Effector CD4-positive, alpha-beta T cell (primary cell): Measurements from ENCODE around the gene BMP7.
"Not testable (repeated sequence)": the region's sequence is repeated elsewhere in the genome, so short reads cannot be mapped to it uniquely, and the experiment has no call there.

Experiments
- DNase-seq: peaks from one replicate; pipeline ENCODE4 v3.0.0-alpha.2; 2020

BMP7 gene

DNA sequence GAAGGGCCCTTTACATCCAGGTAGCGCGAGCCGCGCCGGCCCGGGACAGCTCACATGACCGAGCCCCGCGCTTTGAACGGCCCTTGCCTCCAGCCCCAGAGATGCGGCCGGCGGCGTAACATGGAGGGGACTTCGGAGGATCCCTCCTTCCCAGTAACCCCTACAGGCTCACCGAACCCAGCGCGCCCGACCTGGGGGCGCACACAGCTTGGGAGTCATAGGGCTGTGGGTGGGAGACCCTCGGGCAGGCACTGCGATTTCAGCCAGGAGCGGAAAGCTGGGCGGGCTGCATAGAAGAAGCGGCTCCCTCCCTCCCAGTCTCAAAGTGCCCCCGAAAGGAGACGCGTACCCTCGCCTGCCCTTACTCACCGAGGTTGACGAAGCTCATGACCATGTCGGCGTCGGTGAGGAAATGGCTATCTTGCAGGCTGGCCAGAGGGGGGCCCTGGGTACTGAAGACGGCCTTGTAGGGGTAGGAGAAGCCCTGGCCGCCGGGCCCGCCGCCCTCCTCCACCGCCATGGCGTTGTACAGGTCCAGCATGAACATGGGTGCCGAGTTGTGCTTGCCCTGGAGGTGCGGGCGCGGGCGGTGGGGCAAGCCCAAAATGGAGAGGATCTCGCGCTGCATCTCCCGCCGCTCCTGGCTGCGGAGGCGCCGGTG is 975 bp downstream of the BMP7 start:
- DNase-seq = no peak

DNA sequence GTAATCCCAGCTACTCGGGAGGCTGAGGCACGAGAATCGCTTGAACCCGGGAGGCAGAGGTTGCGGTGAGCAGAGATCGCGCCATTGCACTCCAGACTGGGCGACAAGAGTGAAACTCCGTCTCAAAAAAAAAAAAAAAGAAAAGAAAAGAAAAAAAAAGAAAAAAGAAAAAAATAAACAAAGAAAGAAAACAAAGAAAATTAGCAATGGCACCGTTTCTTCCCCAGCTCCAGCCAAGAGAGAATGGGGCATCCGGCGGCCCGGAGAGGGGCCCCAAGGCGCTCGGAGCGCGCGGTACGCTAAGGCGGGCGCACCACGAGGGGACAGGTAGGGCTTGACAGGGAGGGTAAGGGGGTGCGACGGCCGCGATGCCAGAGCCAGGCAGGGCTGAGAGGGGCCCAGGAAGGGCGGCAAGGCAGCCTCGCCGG is 1.5 kb downstream of the BMP7 start:
- DNase-seq = not testable (repeated sequence)

DNA sequence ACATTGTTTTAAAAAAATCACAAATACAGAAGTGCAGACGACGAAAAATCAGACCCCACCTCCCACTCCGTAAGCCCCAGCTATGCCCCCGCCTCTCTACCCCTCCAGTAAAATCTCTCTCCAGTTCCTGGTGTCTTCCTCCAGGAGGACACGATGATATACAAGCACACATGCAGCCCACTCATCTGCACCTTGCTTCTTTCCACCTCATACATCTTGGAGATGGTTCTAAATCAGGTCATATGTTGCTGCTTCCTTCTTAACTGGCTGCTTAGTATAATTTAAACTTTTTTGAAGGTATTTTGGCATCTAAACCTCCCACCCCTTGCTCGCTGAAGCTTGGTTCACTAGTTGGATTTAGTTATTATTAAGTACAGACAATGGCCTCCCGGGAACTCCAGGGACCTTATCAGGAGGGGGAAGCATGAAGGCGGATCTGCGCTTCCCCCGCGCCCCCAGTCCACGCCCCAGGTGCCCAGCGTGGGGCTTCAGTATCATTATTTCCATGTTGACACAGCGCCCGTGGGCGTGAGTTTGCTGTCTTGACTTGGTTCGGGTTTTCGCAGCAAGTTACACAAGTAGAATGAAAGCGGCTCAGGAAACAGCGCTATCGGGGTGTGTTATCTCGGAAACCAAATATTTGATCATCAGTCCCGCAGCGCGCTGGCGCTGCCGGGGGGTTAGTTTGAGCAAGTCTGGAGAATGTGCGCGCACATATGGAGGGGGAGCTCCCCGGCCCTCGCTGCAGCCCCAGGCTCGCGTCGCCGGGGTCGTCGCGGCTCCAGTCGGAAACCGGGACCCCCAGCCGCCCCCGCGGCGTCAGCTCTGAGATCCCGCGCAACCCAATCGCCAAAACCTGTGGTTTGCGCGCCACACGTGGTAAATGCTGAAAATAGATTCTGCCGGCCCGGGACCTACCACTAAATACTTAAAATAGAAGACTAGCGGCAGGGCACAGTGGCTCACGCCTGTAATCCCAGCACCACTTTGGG is 2.3 kb downstream of the BMP7 start:
- DNase-seq = no peak

DNA sequence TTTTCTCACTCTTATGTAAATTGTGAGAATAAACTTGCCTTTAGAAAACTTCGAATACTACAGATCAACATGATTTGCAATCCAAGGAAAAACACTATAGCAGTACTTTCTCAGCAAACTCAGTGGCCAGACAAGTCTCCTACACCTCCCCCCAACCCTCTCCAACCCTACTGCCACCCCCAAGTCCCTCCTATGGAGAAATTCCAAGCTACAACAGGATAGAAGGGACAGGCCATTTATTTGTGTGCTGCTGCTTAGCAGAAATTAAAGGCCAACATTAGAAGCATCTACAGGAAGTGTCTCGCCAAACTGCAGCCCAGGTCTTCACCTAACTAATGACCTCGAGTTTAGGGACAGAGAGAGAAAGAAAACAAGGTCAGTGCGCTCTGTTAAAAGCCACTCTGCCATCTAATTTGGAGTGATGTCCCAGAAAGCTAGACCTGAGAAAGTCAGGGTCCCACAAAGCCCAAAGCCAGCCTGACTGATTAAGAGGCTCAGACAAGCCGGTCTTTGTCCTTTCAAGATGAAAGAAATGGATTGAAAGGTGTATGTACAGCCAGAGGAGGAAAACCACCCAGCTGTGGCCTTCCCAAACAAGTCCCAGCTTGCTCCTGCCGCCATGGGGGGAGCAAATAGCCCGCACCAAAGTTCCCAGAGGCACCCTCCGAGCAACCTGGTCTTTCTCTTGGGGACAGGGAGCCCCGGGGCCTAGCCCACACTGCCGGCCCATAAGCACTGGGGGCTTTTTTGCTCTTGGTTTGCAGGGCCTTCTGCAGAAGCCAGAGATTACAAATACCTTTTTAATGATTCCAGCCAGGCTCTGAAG is 3.4 kb downstream of the BMP7 start:
- no peak for DNase-seq

DNA sequence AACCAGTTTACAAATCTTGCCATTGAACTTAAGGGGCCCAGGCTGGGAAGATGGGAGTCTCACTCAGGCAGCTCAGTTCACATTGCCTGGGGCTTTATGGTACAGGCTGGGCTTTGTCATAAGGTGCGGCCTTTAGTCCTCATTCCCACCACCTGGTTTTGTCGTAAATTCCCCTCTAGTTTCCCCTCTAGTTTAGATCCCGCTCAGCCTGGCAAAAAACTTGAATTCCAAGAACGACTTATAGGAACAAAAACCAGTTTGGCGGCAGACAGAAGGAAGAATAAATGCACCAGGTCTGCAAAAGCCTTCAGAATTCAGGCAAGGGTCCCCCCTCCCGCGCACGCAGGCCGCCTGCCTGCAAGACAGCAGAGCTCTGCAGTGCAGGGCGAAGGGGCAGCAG is 4.1 kb downstream of the BMP7 start:
- no peak for DNase-seq

DNA sequence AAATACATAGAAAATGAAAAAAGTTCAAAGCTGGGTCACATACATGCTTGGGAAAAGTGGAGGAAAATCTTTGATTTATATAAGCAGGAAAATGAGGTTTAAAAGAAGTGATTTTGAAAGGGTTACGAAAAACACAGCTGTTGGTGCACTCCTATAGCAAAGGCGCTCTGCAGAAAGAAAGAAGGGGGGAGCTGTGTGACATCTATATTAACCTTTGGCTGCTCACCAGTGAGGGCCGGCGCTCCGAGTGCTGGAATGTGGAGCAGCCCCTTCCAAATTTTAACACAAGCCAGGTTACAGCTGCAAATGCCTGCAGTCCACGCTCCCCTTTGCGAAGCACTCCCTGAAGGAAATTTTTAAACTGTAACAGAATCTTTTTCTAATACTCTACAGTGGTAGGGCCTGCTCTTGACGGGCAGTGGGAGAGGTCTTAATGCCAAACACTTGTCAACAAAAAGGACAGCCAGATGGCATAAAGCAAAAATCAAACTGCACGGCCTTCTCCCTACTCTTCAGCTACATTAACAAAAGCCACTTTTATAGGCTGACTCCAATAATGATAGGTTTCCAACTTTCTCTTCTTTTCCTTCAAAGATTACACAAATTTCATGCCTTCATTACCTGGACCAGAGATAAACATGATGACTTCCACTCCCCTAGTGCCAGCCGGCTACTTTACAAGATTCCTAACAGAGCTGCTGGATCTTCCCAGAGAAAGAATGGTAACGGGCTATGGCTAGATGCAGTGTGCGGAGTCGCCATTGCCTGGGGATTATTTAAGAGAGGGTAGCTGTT is 4.8 kb downstream of the BMP7 start:
- DNase-seq = no peak

DNA sequence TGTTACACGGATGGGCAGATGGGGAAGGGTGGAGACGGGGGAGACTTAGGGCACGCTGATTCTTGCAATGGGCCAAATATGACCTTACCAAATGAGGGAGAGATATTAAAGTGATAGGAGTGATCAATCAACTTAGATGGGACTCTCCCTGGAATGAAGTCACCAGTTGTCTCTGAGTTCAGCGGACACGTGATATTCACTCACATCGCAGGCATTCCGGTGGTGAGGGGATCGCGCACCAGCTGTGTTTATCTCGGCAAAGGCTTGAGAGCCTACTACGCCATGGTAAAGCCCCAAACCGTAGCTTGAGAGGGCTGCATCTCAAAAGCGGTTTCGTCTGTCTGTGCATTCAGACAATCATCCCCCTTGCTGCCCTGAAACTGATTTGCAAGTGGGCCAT is 5.5 kb downstream of the BMP7 start:
- DNase-seq = no peak

DNA sequence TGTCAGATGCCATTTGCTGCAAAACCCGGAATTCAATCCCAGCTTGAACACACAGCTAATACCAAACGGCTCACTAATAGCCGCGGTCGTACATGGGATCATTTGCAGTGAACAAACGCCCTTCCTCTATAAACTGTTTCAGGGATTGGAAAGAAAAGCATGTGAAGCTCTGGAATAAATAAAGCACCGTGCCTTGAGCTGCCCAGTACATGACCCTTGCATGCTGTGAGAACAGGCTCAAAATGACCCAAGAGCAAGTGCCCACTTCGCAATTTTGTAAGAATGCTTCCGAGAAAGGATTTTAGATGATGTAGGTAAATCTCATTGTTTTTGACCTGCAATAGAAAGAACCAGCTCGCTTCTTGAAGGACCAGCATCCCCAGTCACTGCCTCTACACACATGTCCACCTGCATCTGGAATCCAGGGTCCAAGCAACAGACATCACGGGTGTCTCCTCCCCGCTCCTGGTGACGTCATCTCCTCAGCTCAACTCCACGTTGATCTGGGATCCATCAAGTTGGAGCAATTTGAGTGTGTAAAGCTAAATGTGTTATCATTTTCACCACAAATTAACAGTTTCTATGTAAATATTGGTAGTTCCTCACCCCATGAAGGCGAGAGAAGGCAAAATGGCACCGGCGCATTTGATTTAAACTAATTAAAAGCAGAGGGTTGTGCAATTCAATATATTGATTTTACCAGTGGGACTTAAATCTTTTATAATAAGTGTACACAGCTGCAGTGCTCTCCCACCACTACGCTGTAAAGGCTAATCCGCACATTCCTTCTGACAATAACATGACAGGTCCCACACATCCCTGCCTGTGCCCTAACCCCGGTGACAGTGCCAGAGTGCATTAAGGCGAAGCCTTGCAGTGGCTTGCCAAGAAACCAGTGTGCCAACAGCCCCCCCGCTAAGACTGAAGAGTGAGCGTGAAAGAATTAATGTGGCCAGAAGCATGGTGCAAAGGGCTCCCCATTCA is 6.2 kb downstream of the BMP7 start:
- no peak for DNase-seq

DNA sequence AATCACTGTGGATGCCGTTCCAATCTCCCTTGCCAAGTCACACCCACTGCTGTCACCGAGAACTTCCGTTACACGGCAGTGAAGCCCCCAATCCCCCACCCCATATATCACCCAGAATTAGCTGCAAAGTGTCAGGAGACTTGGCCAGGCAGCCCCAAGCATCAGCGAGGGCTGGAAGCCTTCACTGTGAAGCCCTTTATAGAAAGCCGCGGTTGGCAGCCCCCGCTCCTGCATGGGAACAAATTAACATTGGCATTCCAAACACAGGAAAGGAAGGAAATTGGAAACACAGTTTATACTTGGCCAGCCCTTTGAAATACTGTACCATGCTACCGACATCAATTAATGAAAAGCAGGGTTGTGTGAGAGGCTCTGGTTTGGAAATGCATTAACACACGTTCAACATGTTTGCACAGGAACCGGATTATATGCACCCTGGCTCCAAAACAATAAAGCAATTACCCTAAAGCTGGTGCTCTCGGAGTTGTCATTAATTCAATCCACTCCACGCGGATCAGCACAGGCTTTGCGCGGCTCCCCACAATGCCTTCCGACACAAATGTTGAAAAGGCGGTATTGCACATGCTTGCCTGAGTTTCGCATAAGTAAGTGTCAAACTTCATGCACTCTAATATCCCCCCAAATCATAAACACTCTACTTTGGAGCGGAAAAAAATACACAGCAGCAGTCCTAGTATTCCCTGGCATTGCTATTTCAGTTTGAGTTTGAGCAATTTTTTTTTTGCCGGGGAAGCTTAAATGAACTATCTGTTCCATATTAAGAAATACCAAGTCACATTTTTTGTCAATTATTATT is 7.1 kb downstream of the BMP7 start:
- no peak for DNase-seq

DNA sequence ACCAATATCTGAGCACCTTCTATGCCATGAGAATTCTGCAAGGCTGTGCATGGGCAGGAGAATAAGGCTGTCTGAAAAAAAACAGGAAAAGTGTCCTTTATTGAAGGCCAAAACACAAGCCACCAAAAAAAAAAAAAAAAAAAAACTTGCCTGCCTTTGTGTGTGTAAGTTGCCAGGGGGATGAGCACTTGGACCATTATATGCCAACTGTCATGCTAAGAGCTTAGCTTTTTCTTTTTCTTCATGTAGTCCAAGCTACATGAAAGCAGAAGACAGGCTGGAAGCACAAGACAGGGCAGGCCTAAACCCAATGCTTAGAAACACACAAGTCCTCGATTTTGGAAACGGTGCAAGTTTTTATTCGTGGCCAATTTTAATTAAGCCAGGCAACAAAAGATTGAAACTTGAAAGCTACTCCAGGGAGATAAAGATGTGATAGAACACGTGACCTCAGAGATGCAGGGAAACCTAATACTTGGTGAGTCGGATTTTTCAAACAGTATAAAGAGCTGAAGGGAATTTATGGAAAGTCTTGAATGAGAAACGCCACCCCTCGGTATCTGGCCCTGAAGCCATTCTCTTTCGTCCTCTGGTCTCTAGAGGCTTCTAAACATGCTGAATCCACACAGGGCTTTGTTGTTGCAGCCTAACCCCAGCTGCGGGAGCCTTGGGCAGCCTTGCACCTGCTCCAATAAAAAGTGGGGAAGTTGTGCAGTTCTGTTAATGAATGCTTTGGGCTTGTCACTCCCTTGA is 8.6 kb downstream of the BMP7 start:
- no peak for DNase-seq

DNA sequence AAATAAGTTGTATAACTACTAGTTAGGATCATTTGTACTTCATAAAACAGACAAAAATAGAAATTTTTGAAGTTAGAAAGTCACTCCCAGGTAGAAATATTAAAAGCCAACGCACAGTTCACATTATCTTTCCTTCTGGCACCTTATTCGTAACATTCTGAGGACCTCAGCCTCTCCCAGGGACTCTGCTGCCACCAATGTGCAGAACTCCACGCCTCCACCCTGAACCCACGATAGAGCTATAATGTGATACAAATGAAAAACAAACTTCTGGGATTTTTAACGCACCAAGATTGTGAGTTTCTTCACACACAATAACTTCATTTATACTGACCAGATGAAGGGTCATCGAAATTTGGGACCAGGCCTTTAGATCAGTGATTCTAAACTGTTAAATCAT is 9.5 kb downstream of the BMP7 start:
- DNase-seq = no peak

DNA sequence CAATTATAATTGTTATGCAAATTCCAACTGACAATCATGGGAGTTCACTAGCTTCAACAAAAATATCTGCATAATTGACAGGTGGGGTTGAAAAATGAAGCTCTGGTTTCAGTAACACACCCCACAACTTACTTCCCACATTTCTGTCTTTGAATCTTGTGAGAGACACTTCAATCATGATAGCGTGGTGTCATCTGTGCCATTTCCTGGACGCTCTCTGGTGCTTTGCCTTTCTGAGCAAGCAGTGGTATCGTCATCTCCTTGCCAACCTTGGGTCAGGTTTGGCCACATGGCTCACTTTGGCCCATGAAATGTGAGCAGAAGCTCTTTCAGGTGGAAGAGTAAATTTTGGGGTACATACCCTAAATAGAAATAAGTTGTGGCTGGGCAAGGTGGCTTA is 10.2 kb downstream of the BMP7 start:
- DNase-seq = no peak

DNA sequence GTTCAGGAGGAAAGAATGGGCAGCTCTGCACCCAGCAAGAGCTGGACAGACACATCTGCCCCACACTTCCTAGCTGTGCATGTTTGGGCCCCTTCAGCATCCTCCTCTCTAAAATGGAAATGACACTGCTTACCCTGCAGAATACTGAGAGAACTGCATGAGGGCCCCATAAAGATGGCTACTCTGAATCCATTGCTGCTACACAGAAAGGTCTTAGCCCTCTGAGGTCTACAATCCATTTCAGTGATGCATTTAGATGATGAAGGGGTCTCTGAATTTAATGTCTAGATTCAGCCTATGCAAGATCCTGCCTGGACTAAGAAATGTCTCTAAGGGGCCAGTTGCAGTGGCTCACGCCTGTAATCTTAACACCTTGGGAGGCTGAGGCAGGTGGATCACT is 11.3 kb downstream of the BMP7 start:
- no peak for DNase-seq

DNA sequence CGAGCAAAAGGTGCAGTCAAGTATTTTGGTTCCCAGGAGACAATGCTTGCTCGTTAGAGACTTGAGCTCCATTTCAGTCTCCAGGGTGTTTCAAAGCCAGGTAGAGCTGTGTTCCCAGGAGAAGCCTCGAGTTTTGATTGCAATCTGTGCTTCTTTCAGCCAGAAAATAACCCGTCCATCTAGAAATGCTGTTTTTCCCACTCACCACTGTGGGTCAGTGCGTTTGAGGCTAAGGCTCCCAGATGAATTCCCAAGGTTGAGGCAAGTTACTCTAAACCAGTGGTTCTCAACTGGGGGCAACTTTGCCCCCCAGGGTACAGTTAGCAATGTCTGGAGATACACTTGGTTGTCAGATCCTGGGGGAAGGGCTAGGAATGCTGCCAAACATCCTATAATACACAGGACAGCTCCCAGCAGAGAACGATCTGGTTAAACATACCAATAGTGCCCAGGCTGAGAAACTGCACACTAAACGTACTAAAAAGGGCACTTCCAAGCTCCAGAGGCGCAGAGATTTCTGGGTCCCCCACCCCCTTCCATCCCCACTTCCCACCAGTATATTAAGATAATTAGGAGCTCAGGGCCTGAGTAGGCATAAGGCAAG is 13.8 kb downstream of the BMP7 start:
- no peak for DNase-seq

DNA sequence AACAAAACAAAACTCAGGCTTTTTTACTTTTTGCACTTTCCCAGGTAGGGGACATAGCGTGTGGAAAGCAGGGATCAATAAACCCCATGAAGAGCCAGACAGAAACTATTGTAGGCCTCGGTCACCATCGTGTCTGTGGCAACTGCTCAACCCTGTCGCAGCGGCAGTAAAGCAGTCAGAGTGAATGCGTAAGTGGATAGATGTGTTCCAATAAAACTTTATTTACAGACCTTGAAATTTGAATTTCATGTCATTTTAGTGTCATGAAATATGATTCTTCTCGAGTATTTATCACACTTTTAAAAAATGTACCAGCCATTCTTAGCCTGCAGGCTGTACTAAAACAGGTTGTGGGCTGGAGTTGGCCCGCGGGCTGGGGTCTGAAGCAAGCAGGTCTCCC is 14.5 kb downstream of the BMP7 start:
- no peak for DNase-seq

DNA sequence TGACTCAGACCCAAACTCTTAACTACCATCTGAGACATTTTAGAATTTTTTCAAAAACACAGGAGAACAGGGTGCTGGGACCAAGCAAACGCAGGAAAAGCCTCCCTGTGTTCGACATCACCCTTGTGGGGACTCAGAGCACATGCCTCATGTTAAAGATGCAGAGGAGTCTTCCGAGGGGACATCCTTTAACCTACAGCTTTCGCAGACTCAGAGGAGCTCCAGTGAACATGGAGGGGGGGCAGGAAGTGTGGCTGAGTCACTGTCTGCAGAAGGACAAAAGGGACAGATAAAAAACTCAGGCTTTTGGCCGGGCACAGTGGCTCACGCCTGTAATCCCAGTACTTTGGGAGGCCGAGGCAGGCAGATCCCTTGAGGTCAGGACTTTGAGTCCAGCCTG is 15.1 kb downstream of the BMP7 start:
- no peak for DNase-seq

DNA sequence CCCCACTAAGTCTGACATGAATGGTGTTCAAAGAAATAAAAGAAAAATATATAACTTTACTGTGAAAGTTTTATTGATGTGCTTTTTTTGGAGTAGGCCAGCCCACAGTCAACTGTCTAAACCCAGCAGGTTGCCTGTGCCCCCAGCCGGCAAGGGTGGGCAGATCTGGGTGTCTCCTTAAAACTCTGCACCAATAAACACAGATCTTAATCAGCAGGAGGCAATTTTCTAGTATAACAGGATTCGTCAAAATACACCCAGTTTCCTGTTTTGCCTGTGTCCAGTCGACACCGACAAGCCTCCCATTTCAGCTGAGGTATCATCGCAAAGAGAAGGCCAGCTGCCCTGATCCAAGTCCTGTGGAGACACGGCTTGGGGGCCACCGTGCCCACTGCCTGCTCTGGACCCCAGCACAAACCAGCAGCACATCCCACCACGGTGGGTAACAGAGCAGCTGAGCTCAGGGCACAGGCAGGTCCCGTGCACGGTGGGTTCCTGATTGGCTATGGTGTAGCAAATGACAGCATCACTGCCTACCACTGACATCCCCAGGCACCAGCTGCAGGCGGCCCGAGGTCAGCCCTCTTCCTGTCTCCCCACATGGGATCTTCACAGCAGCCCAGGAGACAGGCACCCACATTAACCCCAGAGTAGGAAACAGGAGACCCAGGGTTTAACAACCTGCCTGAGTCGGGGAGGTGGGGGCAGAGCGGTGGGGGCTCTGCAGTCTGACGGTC is 15.7 kb downstream of the BMP7 start:
- DNase-seq = no peak

DNA sequence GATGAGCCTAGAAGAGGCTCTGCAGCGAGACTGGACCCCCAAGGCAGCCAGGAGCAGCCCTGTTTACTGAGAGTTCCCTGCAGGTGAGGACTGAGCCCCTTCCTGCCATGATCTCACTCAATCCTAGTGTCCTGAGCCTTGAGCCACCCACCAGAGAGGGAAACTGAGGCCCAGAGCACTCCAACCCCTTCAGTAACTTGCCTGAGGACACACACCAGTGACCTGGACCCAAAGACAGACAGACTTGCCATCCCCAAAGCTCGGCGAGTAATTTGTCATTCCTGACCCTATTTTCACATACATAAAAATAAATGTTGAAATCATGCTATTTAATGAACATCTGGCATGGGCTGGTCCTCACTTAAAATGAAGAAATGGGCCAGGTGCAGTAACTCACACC is 16.7 kb downstream of the BMP7 start:
- no peak for DNase-seq
